GM11168 (cell line): ENCODE measurements around the gene PNLIPRP1.

Experiments used
- in situ Hi-C: fragments of 300-500 bp; cut with MboI; formaldehyde crosslinking; loops from one replicate; pipeline ENCODE4 v1.12.0; 2022; ENCODE audit warnings: low sequenced_read_pairs; ENCODE audit not compliant: unreplicated experiment

PNLIPRP1 gene

GRCh38 chr10:116590590-116591444, at the start of gene PNLIPRP1:
PNLIPRP1 (plus strand) TSS chr10:116590959; CDS start chr10:116591130, 171 bp downstream.
- in situ Hi-C loops, result no loop called here

- in situ Hi-C loops, result no loop called here
These were observed 48.6 kb upstream of the PNLIPRP1 start for GRCh38 chr10:116542007-116542677.

GRCh38 chr10:116545122-116545521, 45.6 kb upstream of the PNLIPRP1 start:
- in situ Hi-C loops, result no loop called here

GRCh38 chr10:116545756-116546155, 45.0 kb upstream of the PNLIPRP1 start, which contains the start of gene PNLIP:
PNLIP (plus strand) TSS chr10:116545931; CDS start chr10:116546093, 162 bp downstream.
- in situ Hi-C loops, result no loop called here

GRCh38 chr10:116548301-116548700, 42.5 kb upstream of the PNLIPRP1 start:
- in situ Hi-C loops, result no loop called here

- in situ Hi-C loops, result no loop called here
These were observed 37.3 kb upstream of the PNLIPRP1 start for GRCh38 chr10:116553378-116553980.

- in situ Hi-C loops, result no loop called here
These were observed 36.1 kb upstream of the PNLIPRP1 start for GRCh38 chr10:116554628-116555027.

- in situ Hi-C loops, result no loop called here
These were observed 34.9 kb upstream of the PNLIPRP1 start for GRCh38 chr10:116555880-116556279.

GRCh38 chr10:116557305-116557880, 33.4 kb upstream of the PNLIPRP1 start:
- in situ Hi-C loops, result no loop called here

- in situ Hi-C loops, result no loop called here
These were observed 25.2 kb upstream of the PNLIPRP1 start for GRCh38 chr10:116565534-116565933.

- in situ Hi-C loops, result no loop called here
These were observed 23.8 kb upstream of the PNLIPRP1 start for GRCh38 chr10:116566932-116567331.

- in situ Hi-C loops, result no loop called here
These were observed 23.4 kb upstream of the PNLIPRP1 start for GRCh38 chr10:116567335-116567734.

- in situ Hi-C loops, result no loop called here
These were observed 16.0 kb upstream of the PNLIPRP1 start for GRCh38 chr10:116574797-116575196.

GRCh38 chr10:116587878-116588591, 2.7 kb upstream of the PNLIPRP1 start:
- in situ Hi-C loops, result no loop called here

- in situ Hi-C loops, result no loop called here
These were observed 1.8 kb upstream of the PNLIPRP1 start for GRCh38 chr10:116588995-116589394.

- in situ Hi-C loops, result no loop called here
These were observed 833 bp upstream of the PNLIPRP1 start for GRCh38 chr10:116589926-116590325.

- in situ Hi-C loops, result no loop called here
These were observed 2.5 kb downstream of the PNLIPRP1 start for GRCh38 chr10:116593139-116593740.

- in situ Hi-C loops, result no loop called here
These were observed 3.8 kb downstream of the PNLIPRP1 start for GRCh38 chr10:116594525-116595035.

- in situ Hi-C loops, result no loop called here
These were observed 5.3 kb downstream of the PNLIPRP1 start for GRCh38 chr10:116596062-116596461.
